ENCODE data around the gene CASS4.
"Not testable (repeated sequence)": the region's sequence is repeated elsewhere in the genome, so short reads cannot be mapped to it uniquely, and the experiment has no call there.

The CASS4 gene

DNA sequence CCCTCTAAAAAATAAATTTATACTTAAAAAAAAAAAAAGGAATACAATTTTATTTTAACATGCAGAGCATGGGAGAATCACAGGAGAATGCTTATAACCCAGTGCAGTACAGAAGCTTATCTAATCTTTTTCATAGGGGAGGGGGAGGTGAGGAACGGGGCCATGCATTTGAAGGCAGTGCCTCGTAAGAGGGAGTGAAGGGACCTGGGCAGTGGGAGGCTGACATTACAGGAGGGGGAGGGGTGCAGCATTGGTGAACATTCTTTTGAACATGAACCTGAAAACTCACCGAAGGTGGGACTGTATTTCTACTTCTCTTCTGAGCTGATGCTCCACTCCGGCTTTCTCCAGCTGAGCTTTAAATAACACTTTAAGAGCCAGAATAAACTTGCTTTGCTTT lies 29.4 kb upstream of the CASS4 start:
- Histone ChIP-seq H3K27me3 (ENCODE audit: control insufficient read depth, insufficient read depth, low read length) (no peaks in the 10 kb centered on the region), H3K4me3 (ENCODE audit: low read length) (no peak overlapping the region), H3K9ac (ENCODE audit: low read length) (no peak overlapping the region), H3K36me3 (ENCODE audit: control insufficient read depth, insufficient read depth, low read length) (no peaks in the 10 kb centered on the region), H3K9me3 (ENCODE audit: control insufficient read depth, low read length) (no peaks in the 10 kb centered on the region), H3K4me1 (ENCODE audit: control insufficient read depth, insufficient read depth, low read length) (no peaks in the 10 kb centered on the region)

DNA sequence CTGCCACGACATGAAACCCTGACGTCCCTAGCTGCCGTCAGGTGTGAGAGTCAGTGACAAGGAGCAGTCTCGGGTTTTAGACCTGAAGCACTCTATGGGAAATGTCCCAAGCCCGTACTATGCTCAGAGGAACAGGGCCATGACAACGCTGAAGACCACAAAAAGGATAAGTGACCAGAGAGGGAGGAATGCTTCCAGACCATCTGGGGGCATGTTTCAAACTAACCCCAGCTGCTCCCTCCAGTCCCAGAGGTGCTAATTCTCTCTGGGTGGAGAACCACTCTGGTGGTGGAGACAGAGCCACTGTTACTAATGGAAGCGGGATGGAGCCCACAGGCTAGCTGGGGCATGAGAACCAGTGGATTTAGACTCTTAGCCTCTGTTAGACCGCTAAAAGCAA lies 28.7 kb upstream of the CASS4 start:
- Histone ChIP-seq H3K36me3 (ENCODE audit: control insufficient read depth, insufficient read depth, low read length) (no peaks in the 10 kb centered on the region), H3K4me3 (ENCODE audit: low read length) (no peak overlapping the region), H3K4me1 (ENCODE audit: control insufficient read depth, insufficient read depth, low read length) (no peaks in the 10 kb centered on the region), H3K9me3 (ENCODE audit: control insufficient read depth, low read length) (no peaks in the 10 kb centered on the region), H3K9ac (ENCODE audit: low read length) (no peak overlapping the region), H3K27me3 (ENCODE audit: control insufficient read depth, insufficient read depth, low read length) (no peaks in the 10 kb centered on the region)

DNA sequence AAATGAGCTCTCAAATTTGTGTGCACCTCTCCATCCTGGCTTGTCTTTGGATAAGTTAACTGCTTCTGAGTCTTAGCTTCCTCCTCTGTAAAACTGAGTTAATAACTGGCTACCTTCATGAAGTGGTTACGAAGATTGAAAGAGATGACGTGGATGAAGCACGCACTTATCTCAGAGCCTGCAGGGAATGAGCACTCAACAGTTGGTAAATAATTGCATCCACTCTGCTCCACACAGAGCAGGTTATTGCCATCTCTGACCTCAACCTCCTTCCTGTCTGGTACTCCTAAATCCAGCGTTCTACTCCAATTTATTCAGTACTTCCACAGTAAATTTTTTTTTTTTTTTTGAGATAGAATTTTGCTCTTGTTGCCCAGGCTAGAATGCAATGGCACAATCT lies 26.9 kb upstream of the CASS4 start:
- no peaks in the 10 kb centered on the region for H3K27me3 ChIP-seq (ENCODE audit: control insufficient read depth, insufficient read depth, low read length)
- no peak overlapping the region for H3K4me3 ChIP-seq (ENCODE audit: low read length)
- no peaks in the 10 kb centered on the region for H3K9me3 ChIP-seq (ENCODE audit: control insufficient read depth, low read length)
- no peaks in the 10 kb centered on the region for H3K4me1 ChIP-seq (ENCODE audit: control insufficient read depth, insufficient read depth, low read length)
- no peaks in the 10 kb centered on the region for H3K36me3 ChIP-seq (ENCODE audit: control insufficient read depth, insufficient read depth, low read length)
- no peak overlapping the region for H3K9ac ChIP-seq (ENCODE audit: low read length)

DNA sequence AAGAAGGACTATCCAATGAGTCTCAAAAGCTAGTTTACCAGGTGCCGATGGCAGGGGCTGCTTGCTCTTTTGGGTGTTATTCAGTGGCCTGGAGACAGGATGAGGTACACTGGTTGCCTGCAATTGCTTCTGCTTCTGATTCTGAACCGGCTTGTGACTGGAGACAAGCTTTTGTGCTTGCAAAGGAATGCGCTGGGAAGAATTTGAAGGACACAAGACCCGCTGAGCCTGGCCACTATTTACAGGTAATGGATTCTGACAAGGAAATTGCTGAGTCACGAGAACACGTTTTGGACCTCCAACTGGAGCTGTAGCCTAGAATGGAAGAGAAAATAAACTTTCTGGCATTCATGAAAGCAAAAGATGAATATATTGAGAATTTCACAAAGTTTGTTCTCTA lies 25.8 kb upstream of the CASS4 start:
- Histone ChIP-seq H3K9me3 (ENCODE audit: control insufficient read depth, low read length) (no peaks in the 10 kb centered on the region), H3K4me1 (ENCODE audit: control insufficient read depth, insufficient read depth, low read length) (no peaks in the 10 kb centered on the region), H3K4me3 (ENCODE audit: low read length) (no peak overlapping the region), H3K9ac (ENCODE audit: low read length) (no peak overlapping the region), H3K27me3 (ENCODE audit: control insufficient read depth, insufficient read depth, low read length) (no peaks in the 10 kb centered on the region), H3K36me3 (ENCODE audit: control insufficient read depth, insufficient read depth, low read length) (no peaks in the 10 kb centered on the region)

DNA sequence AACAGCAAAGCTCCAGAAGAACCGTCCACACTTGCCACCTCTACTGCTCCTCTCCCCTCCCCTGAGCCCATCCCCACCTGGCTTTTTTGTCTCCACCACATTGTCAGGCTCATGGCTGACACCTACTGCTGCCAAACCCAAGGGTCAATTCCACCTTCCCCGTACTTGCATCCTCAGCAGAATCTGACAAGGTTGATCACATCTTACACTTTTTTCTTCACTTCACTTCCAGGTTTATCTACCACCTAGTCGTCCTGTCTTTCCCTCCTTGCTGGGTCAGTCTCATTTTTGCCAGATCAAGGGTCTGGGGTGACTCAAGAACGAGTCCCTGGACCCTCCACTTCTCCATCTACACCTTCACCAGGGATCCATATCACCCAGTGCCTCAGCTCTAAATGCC lies 23.2 kb upstream of the CASS4 start:
- no peak overlapping the region for H3K4me3 ChIP-seq (ENCODE audit: low read length)
- no peaks in the 10 kb centered on the region for H3K9me3 ChIP-seq (ENCODE audit: control insufficient read depth, low read length)
- no peaks in the 10 kb centered on the region for H3K27me3 ChIP-seq (ENCODE audit: control insufficient read depth, insufficient read depth, low read length)
- H3K36me3 ChIP-seq (ENCODE audit: control insufficient read depth, insufficient read depth, low read length): no peaks in the 10 kb centered on the region
- H3K4me1 ChIP-seq (ENCODE audit: control insufficient read depth, insufficient read depth, low read length): peaks cover 6% of the 10 kb centered on the region
- H3K9ac ChIP-seq (ENCODE audit: low read length): no peak overlapping the region

DNA sequence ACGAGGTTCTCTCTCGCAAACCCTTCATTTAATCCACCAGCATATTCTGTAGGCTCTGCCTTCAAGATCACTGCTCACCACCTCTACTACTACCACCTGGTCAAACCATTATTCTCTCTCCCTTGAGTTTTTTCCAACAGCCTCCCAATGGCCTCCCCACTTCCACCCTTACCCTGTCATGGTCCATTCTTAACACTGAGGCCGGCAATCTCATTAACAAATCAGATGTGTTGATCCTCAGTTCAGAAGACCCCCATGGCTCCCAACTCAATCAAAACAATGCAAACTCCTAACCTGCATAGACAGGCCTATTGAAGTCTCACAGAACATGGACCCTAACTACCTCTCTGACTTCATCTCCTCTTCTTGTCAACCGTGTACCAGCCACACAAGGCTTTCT lies 22.3 kb upstream of the CASS4 start:
- H3K9ac ChIP-seq (ENCODE audit: low read length): no peak overlapping the region
- no peaks in the 10 kb centered on the region for H3K9me3 ChIP-seq (ENCODE audit: control insufficient read depth, low read length)
- H3K27me3 ChIP-seq (ENCODE audit: control insufficient read depth, insufficient read depth, low read length): no peaks in the 10 kb centered on the region
- H3K36me3 ChIP-seq (ENCODE audit: control insufficient read depth, insufficient read depth, low read length): no peaks in the 10 kb centered on the region
- H3K4me1 ChIP-seq (ENCODE audit: control insufficient read depth, insufficient read depth, low read length): peaks cover 7% of the 10 kb centered on the region
- H3K4me3 ChIP-seq (ENCODE audit: low read length): no peak overlapping the region

DNA sequence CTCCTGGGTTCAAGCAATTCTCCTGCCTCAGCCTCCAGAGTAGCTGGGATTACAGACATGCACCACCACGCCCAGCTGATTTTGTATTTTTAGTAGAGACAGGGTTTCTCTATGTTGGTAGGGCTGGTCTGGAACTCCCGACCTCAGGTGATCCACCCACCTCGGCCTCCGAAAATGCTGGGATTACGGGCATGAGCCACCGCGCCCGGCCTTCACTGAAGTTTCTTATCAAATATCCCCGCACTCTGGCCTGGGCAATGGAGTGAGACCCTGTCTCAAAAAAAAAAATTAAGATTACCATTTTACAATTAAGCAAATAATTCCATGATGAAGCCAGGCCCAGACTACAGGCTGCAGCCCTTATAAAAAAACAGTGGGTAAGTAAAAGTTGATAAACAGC lies 21.7 kb upstream of the CASS4 start:
- not testable (repeated sequence) for H3K9me3 ChIP-seq (ENCODE audit: control insufficient read depth, low read length); H3K4me1 ChIP-seq (ENCODE audit: control insufficient read depth, insufficient read depth, low read length); H3K36me3 ChIP-seq (ENCODE audit: control insufficient read depth, insufficient read depth, low read length); H3K9ac ChIP-seq (ENCODE audit: low read length); H3K27me3 ChIP-seq (ENCODE audit: control insufficient read depth, insufficient read depth, low read length); H3K4me3 ChIP-seq (ENCODE audit: low read length)

DNA sequence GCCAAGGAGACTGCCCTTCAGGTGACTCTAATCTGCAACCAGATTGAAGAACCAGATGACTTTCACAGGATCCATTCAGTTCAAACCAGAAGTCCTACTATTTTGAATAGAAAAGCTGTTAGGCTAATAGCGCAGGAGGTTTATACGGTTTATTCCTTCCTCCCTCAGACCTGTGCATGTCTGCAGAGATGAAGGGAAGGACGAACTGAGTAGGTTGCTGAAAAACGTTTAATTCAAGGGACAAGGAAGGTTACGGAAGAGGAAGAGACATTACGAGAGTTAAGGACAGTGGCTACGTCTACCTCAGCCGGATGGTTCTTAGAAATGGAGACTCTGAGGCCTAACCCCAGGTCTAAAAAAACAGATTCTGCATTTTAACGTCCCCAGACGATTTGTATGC lies 21.0 kb upstream of the CASS4 start:
- Histone ChIP-seq H3K36me3 (ENCODE audit: control insufficient read depth, insufficient read depth, low read length) (no peaks in the 10 kb centered on the region), H3K9me3 (ENCODE audit: control insufficient read depth, low read length) (no peaks in the 10 kb centered on the region), H3K27me3 (ENCODE audit: control insufficient read depth, insufficient read depth, low read length) (no peaks in the 10 kb centered on the region), H3K4me1 (ENCODE audit: control insufficient read depth, insufficient read depth, low read length) (peaks cover 7% of the 10 kb centered on the region), H3K9ac (ENCODE audit: low read length) (peak overlapping the region; percentile 57), H3K4me3 (ENCODE audit: low read length) (peak overlapping the region; percentile 77)

DNA sequence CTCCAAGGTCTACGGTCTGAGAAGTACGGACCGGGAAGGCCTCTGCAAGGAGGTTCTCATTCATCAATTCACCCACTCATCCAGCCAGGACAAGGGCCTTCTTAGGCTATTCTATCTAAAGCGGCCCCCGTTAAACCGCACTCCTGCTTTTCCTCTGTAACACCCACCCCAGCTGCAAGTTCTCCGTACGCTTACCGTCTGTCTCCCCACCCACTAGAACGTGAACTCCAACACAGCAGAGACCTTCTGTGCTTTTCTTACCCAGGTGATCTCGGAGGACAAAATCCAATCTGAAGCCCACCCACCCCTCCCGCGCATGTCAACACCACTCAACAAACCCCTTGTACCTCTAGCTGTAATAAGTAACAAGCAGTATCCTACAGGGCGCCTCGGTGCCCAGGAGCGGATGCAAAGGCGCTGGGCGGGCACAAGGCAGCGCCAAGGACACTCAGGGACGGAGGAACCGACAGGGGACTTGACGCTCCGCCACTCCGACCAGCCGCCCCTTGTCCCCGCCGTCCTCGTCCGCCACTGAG lies 20.4 kb upstream of the CASS4 start:
- no peaks in the 10 kb centered on the region for H3K9me3 ChIP-seq (ENCODE audit: control insufficient read depth, low read length)
- H3K27me3 ChIP-seq (ENCODE audit: control insufficient read depth, insufficient read depth, low read length): no peaks in the 10 kb centered on the region
- no peaks in the 10 kb centered on the region for H3K36me3 ChIP-seq (ENCODE audit: control insufficient read depth, insufficient read depth, low read length)
- H3K4me3 ChIP-seq (ENCODE audit: low read length): peak overlapping the region; percentile 77
- peak overlapping the region; percentile 92 for H3K9ac ChIP-seq (ENCODE audit: low read length)
- H3K4me1 ChIP-seq (ENCODE audit: control insufficient read depth, insufficient read depth, low read length): peaks cover 7% of the 10 kb centered on the region

DNA sequence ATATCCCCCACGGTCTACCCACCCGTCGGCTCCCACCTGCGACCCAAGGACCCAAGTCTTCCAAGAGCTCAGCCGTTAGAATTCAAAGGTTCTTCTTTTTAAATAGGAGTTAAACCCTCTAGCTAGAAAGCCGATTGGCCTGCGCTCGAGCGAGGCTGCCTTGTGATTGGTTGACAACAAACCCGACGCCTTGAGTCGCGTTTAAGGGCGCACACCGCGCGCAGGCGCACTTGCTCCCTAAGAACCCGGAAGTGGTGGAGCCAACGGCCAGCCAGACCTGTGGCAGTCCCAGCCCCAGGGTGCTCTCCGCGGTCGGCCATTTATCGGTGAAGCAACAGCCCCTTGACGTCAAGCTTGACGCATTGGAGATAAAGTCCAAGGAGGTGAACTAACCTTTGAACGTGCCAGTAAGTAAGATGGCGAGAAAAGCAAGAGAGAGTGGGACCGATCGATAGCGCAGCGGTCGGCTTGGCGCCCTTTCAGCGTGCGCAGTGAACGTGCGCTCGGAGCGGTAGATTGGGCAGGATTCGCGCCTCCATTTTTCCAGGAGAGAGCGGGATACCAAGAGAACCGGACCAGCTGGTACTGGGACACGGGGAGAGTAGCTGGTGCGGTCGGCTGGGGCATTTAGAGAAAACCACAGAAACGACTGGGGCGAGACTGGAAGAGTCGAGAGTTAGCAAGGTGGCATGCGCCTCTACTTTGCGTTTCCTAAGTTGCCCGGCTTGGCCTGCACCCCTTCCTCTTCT lies 19.8 kb upstream of the CASS4 start, which contains the start of the genes AURKA and CSTF1:
Gene AURKA (minus strand): TSS at position 84 of the 749 bp plus-strand sequence. CDS start 4,018 bp downstream, outside the sequence.
Gene CSTF1 (plus strand): TSS at position 514 of the 749 bp plus-strand sequence. CDS start 2,908 bp downstream, outside the sequence.
- Histone ChIP-seq H3K4me3 (ENCODE audit: low read length) (peak within 1 kb of the TSS; percentile 77), H3K36me3 (ENCODE audit: control insufficient read depth, insufficient read depth, low read length) (peaks cover 4% of the 10 kb centered on the region), H3K27me3 (ENCODE audit: control insufficient read depth, insufficient read depth, low read length) (no peaks in the 10 kb centered on the region), H3K9me3 (ENCODE audit: control insufficient read depth, low read length) (no peaks in the 10 kb centered on the region), H3K9ac (ENCODE audit: low read length) (peak within 1 kb of the TSS; percentile 92), H3K4me1 (ENCODE audit: control insufficient read depth, insufficient read depth, low read length) (peaks cover 7% of the 10 kb centered on the region)

DNA sequence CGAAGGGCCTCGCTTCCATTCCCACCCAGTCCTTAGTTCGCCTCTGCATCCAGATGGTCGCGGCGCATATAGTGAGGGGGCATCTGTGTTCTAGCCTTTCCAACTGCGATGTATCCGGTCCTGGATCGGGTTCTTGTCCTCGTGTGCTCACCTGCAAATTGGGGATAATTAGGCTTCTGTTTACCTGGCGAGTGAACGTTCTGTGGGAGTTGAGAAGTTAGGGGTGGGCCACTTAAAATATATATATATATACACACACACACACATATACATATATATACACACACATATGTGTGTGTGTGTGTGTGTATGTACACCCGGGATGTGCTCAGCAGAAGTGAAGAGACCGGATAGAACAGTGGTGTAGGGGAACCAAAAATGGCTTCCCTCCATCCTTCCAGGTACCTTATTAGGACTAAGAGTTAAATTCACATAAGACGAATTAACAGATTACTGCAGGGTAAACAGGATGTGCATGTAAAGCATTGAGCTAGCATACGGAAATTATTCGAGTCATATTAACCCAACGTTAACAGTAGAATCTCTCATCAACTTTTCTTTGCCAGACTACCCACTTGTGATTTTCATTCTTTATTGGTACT lies 19.1 kb upstream of the CASS4 start:
- Histone ChIP-seq H3K9ac (ENCODE audit: low read length) (peak overlapping the region; percentile 92), H3K27me3 (ENCODE audit: control insufficient read depth, insufficient read depth, low read length) (no peaks in the 10 kb centered on the region), H3K4me1 (ENCODE audit: control insufficient read depth, insufficient read depth, low read length) (peaks cover 7% of the 10 kb centered on the region), H3K4me3 (ENCODE audit: low read length) (peak overlapping the region; percentile 77), H3K9me3 (ENCODE audit: control insufficient read depth, low read length) (no peaks in the 10 kb centered on the region), H3K36me3 (ENCODE audit: control insufficient read depth, insufficient read depth, low read length) (peaks cover 4% of the 10 kb centered on the region)

DNA sequence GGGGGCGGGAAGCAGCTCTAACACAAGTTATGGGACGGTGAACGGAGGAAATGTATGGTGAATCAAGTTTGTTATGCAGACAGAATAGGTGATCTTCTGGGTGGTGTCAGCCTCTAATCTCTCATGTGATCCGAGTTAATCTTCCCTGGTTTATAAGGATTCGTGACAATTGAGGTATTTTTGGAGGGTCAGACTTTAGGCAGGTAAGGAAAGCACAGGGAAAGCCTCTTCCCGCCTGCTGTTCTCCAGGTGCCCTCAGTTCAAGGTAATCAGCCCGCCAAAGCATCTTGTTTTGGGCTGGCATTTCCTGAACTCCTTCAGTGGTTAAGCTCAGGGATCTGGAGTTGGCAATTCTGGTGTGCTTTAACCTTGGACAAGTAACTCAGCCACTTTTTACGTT lies 18.4 kb upstream of the CASS4 start:
- Histone ChIP-seq H3K4me3 (ENCODE audit: low read length) (peak overlapping the region; percentile 77), H3K9ac (ENCODE audit: low read length) (peak overlapping the region; percentile 92), H3K4me1 (ENCODE audit: control insufficient read depth, insufficient read depth, low read length) (peaks cover 7% of the 10 kb centered on the region), H3K36me3 (ENCODE audit: control insufficient read depth, insufficient read depth, low read length) (peaks cover 4% of the 10 kb centered on the region), H3K27me3 (ENCODE audit: control insufficient read depth, insufficient read depth, low read length) (no peaks in the 10 kb centered on the region), H3K9me3 (ENCODE audit: control insufficient read depth, low read length) (no peaks in the 10 kb centered on the region)
